22Rv1 (cell line): Measurements from ENCODE around the gene SOAT2.
"Not testable (repeated sequence)": the region's sequence is repeated elsewhere in the genome, so short reads cannot be mapped to it uniquely, and the experiment has no call there.

ENCODE experiments used
- H3K27ac ChIP-seq: fragments of 450-650 bp; 2 replicates; pipeline ENCODE4 v1.5.1; 2017
- CTCF ChIP-seq: fragments of 450-650 bp; IDR thresholded peaks from 2 replicates; pipeline ENCODE4 v1.5.1; 2017; ENCODE audit warnings: mild to moderate bottlenecking
- ZFX ChIP-seq: fragments of 450-650 bp; IDR thresholded peaks from 2 replicates; pipeline ENCODE4 v1.6.1; 2017; ENCODE audit warnings: antibody characterized with exemption, borderline replicate concordance

The SOAT2 gene

GRCh38 chr12:53082637-53083175 is 20.6 kb upstream of the SOAT2 start:
- H3K27ac ChIP-seq: no peak overlapping the region
- TF ChIP-seq ZFX: no peak
- no peak for TF ChIP-seq CTCF

GRCh38 chr12:53086361-53086760 is 16.9 kb upstream of the SOAT2 start:
- no peak for TF ChIP-seq CTCF
- TF ChIP-seq ZFX: no peak

GRCh38 chr12:53090105-53090504 is 13.2 kb upstream of the SOAT2 start:
- no peak overlapping the region for H3K27ac ChIP-seq
- TF ChIP-seq CTCF: no peak

More at GRCh38 chr12:53086361-53086760, 16.9 kb upstream of the SOAT2 start:
- no peak overlapping the region for H3K27ac ChIP-seq

- TF ChIP-seq CTCF: no peak
- TF ChIP-seq ZFX: no peak
- H3K27ac ChIP-seq: no peak overlapping the region
Observed at GRCh38 chr12:53090554-53090953, 12.7 kb upstream of the SOAT2 start.

GRCh38 chr12:53091756-53092155 is 11.5 kb upstream of the SOAT2 start:
- no peak overlapping the region for H3K27ac ChIP-seq
- TF ChIP-seq ZFX (no peak), CTCF (no peak)

GRCh38 chr12:53093777-53094393 is 9.4 kb upstream of the SOAT2 start:
- no peak for TF ChIP-seq ZFX
- no peak for TF ChIP-seq CTCF
- H3K27ac ChIP-seq: no peak overlapping the region

- no peak overlapping the region for H3K27ac ChIP-seq
- TF ChIP-seq CTCF: no peak
Observed at GRCh38 chr12:53094394-53094787, 8.9 kb upstream of the SOAT2 start.

GRCh38 chr12:53094796-53095595 is 8.3 kb upstream of the SOAT2 start:
- not testable (repeated sequence) for H3K27ac ChIP-seq

- not testable (repeated sequence) for H3K27ac ChIP-seq
Observed at GRCh38 chr12:53095596-53095895, 7.7 kb upstream of the SOAT2 start.
